Stimulated activated CD4-positive, alpha-beta T cell treated with anti-CD3 and anti-CD28 coated beads, Interleukin-4, amount 100 ng/mL, for 1 hour (primary cell): Measurements from ENCODE around the gene NPSR1.
"Not testable (repeated sequence)": the region's sequence is repeated elsewhere in the genome, so short reads cannot be mapped to it uniquely, and the experiment has no call there.

ENCODE experiments used
- DNase-seq: peaks from one replicate; pipeline ENCODE4 v3.0.0-alpha.2; 2020

NPSR1 gene

GRCh38 chr7:34759477-34760125, 101.6 kb downstream of the NPSR1 start:
- no peak for DNase-seq

- no peak for DNase-seq
Measured at GRCh38 chr7:34760271-34760670, 102.3 kb downstream of the NPSR1 start.

DNA sequence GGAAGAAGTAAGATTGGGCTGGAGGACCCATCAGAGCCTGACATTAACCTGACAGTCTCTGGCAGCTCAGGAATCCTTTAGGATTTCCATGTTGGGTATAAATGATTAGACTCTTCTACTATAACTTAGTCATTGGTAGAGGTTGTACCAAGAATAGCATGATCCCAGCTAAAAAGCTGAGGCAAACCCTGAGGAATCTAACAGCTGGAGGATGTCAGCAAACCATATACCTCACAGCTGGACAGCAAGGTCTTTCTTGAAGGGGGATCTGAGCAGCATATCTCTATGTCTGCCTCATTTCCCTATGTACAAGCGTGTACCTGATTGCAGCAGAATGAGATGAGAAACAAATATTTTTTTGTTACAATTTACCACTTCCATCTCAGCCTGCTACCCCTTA, 103.2 kb downstream of the NPSR1 start:
- DNase-seq = no peak

DNA sequence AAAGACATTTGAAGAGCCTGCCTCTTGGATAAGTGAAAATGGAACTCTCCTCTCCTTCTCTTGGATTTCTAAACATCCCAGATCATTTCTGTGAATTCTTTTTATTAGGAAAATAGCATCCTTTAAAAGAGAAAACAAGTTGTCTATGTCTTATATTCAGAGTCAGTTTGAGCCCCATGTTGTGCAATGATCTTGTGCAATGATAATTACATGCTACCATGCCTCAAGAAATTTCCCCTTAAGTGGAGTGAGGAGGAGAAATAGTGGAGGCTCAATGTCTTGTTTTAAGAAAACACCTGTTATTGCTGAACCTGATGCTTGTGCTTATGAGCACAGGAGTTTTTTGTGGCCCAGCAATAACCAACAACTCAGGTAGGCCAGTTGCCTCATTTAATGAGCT, 103.6 kb downstream of the NPSR1 start:
- DNase-seq = no peak

DNA sequence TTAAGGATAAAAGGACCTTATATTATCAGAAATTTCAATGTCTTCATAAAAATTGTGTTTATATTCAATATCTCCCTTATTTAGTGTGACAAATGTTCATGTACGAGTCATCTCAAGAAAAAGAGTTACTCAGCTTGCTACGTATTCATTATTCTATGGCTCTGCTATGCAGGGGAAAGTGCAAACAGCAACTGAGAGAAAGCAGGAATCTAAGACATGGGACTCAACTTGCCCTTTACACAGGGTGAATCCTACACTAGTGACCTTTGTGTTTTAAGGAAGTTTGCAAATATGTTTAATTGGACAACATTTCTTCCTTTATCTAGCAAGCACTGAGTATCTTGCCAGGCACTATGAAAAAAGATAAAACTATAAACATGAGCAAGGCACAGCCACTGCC, 104.7 kb downstream of the NPSR1 start:
- no peak for DNase-seq

- no peak for DNase-seq
Measured at GRCh38 chr7:34772296-34772938, 114.4 kb downstream of the NPSR1 start.

DNA sequence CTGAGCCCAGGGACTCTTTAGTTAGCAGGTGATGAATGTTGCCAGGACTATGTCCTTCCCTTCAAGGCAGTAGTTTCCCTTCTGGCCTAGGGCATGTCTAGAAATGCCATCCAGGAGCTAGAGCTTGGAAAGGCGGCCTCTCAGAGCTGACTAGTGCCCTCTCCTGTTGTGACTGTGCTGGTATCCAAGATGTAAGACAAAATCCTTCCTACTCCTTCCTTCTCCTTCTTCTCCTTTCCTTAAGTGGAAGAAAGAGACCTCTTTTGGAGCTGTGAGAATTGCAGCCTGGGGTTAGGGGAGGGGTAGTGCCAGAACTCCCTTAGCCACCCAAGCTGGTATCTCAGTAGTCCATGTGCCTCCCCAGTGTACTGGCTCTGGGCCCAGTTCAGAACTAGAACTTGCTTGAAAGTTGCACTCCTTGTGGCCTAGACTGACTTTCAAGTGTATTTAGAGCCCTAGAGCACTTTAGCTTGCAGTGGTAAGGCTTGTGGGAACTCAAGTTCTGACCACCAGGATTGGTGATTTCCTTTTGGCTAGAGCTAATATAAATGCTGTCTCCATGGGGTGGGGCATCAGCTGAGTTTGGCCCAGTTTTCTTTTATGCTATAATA, 118.8 kb downstream of the NPSR1 start:
- DNase-seq = no peak

DNA sequence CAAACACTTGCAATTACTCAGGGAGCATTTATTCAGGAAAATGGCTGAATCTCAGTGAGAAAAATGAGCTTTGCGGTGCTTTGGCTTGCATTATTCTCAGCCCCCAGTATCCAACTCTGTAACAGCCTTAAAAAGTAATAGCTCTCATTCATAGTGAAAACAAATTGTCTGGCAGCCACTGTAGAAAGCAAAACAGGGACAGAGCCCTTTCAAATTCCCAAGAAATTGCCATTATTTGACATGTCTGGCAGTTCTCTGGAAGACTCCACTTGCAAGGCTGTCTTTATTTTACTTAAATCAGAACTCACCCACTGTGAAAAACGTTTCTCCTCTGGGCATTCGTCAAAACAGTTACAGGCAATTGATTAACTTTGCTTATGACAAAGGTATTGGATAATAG, 122.5 kb downstream of the NPSR1 start:
- no peak for DNase-seq

GRCh38 chr7:34787586-34787985, 129.6 kb downstream of the NPSR1 start:
- DNase-seq = no peak

DNA sequence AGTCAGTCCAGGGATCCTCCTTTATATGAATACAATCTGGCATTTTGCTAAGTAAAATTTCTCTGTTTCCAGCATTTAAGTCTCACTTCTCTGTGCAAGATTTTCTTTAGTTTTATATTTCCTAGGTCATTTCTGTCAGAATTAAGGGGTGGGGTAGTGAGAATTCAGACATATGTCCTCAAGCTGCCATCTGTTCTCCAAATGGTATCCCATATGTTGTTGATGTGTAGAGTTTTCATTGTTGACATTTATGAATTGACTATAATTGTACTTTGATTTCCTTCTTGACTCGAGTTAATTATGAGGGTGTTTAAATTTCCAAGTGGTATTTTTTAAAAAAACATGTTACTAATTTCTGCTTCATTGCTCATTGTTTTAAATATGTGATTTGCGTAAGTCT, 148.8 kb downstream of the NPSR1 start:
- no peak for DNase-seq

DNA sequence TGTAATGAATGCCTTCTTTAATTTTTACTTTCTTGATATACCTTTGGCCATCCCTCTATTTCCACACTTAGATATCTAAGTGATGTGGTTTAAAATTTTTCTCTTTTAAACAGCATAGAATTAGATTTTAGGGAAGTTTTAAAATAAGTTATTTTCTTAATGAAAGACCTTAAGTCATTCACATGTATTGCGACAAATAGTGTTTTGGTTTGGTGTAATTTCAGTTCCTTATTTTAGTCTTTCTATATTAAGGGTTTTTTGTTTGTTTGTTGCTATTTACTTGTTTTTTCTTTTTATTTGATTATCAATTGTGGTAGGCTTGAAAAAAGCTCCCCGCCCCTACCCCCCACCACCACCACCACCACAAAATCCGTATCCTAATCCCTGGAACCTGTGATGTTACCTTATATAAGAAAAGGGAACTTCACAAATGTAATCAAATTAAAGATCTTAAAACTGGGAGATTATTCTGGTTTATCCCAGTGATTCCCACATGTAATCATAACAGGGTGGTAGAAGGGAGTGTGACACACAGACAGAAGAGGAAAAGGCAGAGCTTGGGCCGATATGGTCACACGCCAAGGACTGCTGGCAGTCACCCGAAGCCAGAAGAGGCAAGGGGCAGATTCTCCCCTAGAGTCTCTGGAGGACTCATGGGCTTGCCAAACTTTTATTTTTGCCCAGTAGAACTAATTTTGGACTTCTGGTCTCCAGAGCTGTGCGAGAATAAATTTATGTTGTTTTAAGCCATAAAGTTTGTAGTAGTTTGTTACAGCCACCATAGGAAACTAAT, 149.7 kb downstream of the NPSR1 start:
- no peak for DNase-seq

- DNase-seq = not testable (repeated sequence)
Measured at GRCh38 chr7:34814203-34814842, 156.3 kb downstream of the NPSR1 start.

DNA sequence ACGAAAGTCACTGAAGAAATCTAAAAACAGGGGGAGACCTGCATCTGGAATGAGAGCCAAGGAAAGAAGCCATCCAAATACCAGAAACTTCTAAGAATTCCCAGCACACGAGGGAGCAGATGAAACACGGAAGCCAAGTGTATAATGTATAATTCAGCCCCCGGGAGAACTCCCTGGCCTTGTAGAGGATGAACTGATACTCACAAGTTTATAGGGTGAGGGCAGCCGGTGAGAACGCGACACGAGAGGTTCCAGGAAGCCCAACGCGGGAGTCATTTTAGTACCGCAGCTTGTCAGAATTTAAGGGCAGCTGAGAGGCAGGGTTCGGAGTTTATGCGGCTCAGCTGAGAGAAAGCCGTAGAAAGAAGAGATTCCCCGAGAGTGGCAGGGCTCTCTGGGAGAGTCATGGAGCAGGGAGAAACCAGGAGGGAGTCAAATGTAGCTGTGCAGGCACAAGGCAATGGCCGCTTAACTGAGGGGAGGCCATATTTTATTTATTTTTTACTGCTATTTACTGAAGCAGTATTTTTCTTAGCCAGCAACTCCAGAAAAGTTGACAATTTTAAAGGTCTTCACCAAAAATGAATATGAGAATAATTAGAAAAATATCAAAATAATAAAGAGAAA, 164.0 kb downstream of the NPSR1 start:
- no peak for DNase-seq

GRCh38 chr7:34823650-34824258, 165.7 kb downstream of the NPSR1 start:
- peak; percentile 51 for DNase-seq

DNA sequence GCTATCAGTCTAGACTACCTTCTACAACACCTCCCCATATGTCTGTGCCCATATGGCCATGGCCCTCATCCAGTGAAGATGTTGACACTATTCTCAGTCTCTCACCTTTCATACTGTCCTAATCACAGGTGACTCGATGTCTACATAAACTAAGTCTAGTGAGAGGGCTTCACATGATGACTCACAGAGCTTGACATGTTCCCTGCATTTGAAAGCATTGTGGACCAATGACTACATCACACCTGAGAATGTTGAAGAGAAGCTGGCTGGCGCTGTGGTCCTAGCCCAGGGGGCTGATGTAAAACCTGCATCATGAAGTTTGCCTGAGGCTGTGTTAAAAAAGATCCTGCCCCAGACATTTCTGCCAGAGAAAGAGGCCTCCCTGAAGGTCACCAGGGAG, 167.2 kb downstream of the NPSR1 start:
- DNase-seq = no peak

- DNase-seq = no peak
Measured at GRCh38 chr7:34830390-34830789, 172.4 kb downstream of the NPSR1 start.

DNA sequence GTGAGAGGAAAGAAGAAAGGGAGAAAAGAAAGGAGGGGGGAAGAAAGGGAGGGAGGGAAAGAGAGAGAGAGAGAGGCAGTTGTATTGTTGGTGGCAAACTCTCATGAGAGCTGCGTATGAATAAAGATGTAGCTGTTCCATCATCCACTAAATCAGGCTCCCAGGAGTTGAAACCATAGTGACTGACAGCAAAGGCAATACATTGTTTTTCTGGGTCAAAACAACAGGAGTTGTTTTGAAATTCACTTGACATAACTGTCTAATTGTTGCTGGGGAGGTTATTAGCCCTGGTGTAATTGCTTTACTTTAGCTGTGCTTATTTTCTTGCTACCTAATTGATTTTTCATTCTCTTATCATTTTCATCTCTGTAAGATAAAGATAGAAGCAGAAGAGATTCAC, 173.4 kb downstream of the NPSR1 start:
- no peak for DNase-seq

- DNase-seq = no peak
Measured at GRCh38 chr7:34832020-34832419, 174.0 kb downstream of the NPSR1 start.

GRCh38 chr7:34835901-34836600, 178.0 kb downstream of the NPSR1 start:
- DNase-seq = no peak

DNA sequence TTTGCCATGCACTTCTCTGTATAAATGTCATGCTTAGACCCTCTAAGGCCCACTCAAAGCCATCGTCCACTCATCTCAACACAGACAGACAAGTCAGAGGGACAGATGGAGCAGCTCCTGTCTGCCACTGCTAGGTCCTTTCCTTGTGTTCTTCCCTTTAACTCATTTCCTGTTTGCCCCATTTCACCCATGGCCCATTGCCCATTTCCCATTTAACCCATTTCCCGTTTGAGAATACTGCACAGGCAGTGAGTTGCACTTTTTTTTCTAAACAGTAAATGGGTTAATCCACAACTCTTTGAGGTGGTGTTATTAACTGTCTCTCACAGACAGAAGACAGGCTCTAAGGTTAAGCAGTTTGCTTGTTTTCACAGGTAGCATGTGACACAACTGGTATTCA, 179.3 kb downstream of the NPSR1 start:
- no peak for DNase-seq

GRCh38 chr7:34837801-34838201, 179.8 kb downstream of the NPSR1 start:
- no peak for DNase-seq

- no peak for DNase-seq
Measured at GRCh38 chr7:34838329-34838728, 180.3 kb downstream of the NPSR1 start.
